Dedifferentiated amniotic fluid mesenchymal stem cell (primary cell): ENCODE data around the gene GLI3.
A peak's percentile ranks its signal among the peaks of the same experiment; 100 is the strongest.

Experiments used
- DNase-seq: peaks from one replicate; pipeline ENCODE4 v3.0.0-alpha.2; 2016; ENCODE audit errors: extremely low spot score

The GLI3 gene

DNA sequence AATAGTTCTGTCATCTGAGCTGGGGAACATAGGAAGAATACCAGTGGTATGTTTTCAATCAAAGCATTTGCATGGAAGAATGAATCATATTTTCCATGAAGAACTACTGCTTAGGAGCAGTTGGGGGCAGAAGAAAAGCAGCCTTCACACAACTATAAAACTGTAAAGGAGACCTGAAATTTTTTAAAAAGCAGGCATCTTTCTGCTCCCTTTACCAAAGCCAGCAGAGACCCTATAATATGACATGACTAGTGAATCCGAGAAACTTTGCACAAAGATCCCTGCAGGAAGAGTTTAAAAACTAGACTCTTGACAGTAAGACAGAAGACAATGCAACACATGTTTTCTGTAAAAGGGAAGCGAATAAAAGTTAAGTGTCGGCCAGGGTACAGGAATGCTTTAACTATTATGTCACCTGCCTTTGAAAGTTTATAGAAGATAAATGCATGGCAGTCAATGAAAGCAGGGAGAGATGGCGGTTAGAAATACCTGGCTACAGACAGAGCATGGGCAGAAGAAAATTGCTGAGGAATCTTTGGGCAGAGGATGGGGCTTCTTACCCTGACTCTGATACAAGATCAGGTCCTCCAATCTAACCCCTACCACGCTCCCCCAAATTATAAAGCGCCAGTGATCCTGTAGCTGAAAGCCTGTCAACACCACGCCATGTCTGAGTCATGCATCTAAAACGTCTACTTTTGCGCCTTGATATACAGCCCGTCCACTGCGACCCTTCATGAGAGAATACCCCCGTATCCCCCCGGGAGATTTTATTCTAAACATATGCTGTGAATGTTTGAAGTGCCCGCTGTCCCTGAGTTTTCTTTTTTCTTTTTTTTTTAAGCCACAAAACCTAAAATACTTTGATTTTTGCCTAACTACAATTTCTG, 93.1 kb downstream of the GLI3 start:
- DNase-seq = peak; percentile 62

GRCh38 chr7:42142089-42142488, 94.9 kb downstream of the GLI3 start:
- DNase-seq = no peak

DNA sequence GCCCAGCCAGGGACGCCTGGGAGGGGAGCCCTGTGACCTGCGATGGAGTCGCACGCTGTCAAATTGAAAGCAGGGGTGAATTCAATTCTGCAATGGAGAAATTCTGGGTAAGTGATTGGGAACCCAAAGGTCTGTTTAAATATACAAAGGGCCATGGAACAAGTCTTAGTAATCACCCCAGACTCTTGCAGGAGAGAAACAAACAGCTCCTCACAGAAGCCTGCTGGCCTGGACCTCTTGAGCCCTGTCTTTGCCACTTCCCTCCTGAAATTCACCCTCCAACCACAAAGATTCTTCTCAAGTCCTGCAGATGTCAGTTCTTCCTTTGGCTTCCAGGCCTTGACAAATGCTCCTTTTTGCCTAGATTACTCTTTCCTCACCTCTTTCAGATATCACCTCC, 97.3 kb downstream of the GLI3 start:
- DNase-seq = no peak

- DNase-seq = no peak
Measured at GRCh38 chr7:42138691-42139090, 98.3 kb downstream of the GLI3 start.

GRCh38 chr7:42137941-42138340, 99.1 kb downstream of the GLI3 start:
- DNase-seq = no peak

GRCh38 chr7:42137431-42137830, 99.6 kb downstream of the GLI3 start:
- DNase-seq = no peak

- no peak for DNase-seq
Measured at GRCh38 chr7:42135728-42136127, 101.3 kb downstream of the GLI3 start.

- no peak for DNase-seq
Measured at GRCh38 chr7:42134276-42134876, 102.6 kb downstream of the GLI3 start.

- DNase-seq = no peak
Measured at GRCh38 chr7:42133321-42133720, 103.7 kb downstream of the GLI3 start.

- no peak for DNase-seq
Measured at GRCh38 chr7:42128703-42129102, 108.3 kb downstream of the GLI3 start.

DNA sequence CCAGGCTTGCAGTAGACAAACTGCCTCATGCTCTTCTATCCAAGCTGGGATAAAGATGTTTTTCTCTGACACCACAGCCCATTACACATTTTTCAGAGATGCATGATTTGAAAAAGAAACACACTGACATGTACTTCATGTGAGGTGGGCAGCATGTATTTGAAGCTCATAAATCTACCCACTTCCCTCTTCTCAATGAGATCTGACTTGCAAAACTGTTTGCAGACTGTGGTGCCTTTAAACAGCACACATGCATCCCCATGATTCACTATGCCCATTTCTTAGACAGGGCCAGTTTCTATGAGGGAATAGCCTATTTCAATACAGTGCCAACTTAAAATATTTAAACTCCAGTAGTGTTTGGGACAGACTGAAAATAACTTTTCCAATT, 109.8 kb downstream of the GLI3 start:
- DNase-seq = no peak

- DNase-seq = no peak
Measured at GRCh38 chr7:42126475-42127231, 110.4 kb downstream of the GLI3 start.

- DNase-seq = no peak
Measured at GRCh38 chr7:42125321-42125720, 111.7 kb downstream of the GLI3 start.

DNA sequence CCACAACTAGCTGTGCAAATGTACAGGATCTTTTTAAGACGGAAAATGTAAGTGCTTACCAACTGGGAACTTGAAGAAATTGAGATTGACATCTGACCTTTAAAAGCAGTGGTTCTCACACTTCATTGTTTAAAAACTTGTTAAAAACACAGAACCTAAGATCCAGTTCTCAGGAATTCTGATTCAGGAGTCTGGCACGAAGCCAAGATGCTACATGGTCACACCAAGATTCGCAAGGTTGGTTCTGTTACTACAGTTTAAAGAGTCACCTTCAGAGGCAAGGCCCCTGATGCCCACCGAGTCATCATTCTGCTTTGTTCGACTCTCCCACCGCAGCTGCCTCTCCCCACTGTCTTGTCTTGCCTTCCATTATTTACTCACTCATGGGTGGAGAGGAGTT, 113.3 kb downstream of the GLI3 start:
- DNase-seq = no peak

DNA sequence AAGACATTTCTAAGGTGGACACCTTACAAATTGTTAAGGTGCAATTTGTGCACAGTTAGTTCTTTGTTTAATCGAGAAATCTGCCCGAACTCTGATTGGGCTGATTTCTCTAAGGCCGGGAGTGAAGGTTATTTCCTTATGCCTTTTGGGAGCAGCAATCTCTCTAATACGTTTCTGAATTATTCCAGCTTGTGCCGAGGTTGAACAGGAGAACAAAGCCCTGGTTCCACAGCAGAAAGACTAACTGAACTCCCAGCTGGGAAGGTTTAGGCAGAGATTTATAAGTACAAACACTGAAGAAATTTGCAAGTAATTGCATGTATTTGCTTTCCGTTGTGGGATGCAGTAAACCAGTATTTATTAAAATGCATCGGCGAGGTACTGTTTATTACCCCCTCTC, 116.8 kb downstream of the GLI3 start:
- DNase-seq = no peak

DNA sequence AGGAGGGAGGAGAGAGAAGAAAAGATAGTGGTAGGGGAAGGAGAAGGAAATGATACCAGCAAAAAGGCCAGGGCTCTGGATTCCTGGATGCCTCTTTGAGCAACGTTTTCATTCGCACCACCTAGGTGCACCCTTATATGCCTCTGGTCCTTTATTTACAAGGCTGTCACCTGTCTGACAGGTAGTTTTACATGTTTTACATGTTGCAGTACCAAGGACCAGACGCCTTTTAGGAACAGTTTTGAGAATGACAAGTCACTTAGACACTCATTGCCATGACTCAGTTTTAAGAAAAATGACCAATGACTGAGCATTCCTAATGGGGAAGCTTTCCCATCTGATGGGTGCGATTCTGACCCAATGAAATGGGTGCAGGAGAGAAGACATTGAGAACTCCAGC, 119.8 kb downstream of the GLI3 start:
- DNase-seq = no peak

DNA sequence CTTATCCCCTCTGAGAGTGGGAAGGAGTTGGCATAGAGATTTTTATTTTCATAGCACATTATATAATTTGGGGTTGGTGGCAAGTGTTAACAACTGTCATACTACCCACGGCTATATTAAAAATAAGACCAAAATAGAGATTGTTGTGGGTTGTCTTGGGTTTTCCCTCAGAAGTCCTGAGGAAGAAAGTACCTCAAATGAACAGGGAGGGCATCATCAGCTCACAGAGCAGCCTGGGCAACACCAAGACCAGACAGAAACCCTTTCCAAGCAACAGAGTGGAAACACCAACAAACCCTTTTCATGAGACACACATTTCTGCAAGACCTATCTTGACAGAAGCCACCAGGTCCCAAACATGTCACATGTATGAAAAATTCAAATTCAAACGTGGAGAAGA, 121.2 kb downstream of the GLI3 start:
- DNase-seq = no peak

DNA sequence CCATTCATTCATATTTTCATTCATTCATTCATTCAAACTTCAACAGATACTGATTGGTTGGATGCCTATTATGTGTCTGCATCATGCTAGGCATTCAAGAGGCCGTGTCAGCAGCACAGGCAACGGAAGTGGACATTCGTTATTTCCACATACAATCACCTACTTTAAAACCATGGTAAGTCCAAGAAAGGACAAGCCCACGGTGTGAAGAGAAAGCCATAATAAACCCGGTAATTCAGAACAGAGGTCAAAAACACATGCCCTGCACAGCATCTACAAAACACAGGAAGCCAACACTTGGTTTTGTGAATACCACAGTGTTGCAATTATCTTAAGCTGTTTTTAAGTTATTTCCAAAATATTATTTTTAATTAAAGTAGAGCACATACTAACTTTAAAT, 126.7 kb downstream of the GLI3 start:
- DNase-seq = no peak

- DNase-seq = no peak
Measured at GRCh38 chr7:42108803-42109528, 128.0 kb downstream of the GLI3 start.

GRCh38 chr7:42107484-42108240, 129.3 kb downstream of the GLI3 start:
- DNase-seq = peak; percentile 52

GRCh38 chr7:42106562-42106961, 130.4 kb downstream of the GLI3 start:
- DNase-seq = no peak
